ENCODE data around the gene GATB. TPM values are rescaled to one million over a fixed set of nuclear protein-coding genes. Genes with fewer than 3 reads are reported as not detected.

Gene GATB
- total RNA-seq, 5 donors from 2014 or later (not counting 1 experiment from before 2014, with no cell fraction given) = 9.6 to 15.3 (median 12.7) TPM

DNA sequence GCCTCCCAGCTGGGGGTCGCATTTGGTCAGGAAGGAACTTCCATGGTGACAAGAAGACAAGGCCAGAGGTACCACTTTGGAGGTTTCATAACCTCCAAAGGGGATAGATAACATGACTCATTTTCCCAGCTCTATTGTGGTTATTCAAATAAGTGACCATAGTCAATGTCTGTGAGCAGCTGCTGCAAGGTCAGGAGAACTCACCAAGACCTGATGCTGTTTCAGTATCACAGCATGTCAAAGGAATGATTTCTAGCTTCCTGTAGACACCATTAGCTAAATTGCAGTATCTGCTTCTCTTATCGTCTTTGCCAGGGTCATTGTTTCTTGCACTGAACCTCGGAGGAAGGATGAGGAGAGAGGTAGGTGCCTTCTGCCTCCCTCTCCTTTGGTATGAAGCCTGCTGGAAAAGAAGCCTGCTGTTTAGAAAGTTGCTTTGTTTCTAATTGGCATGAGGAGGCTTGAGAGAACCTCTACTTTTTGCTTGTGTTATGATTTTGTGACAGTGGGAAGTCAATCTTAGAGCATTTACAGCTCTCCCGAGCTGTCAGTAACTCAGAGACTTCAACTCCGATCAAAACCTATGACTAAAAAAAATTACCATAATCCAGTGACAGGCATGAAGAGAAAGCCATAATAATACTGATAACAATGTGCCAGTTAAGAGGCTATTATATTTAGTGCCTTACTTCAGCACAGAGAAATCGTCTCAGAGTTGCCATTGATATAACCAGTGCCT lies 38.0 kb upstream of the GATB start:
- ATAC-seq (replicated peaks in 1 of 4) (no peak), DNase-seq (no peak)
- no peaks in the 10 kb centered on the region for H3K9me3 ChIP-seq
- no peaks in the 10 kb centered on the region for H3K4me1 Mint-ChIP-seq
- H3K27me3 Mint-ChIP-seq = peaks cover 0 to 4% of the 10 kb centered on the region in 2 donors
- CTCF ChIA-PET = no interaction called here
- H3K4me3 Mint-ChIP-seq = no peak overlapping the region
- POLR2A ChIA-PET = no interaction called here
- no peak overlapping the region for H3K27ac ChIP-seq (ENCODE audit: low read length)
- H3K27ac Mint-ChIP-seq = no peak overlapping the region
- H3K9me3 Mint-ChIP-seq = no peaks in the 10 kb centered on the region
- no peaks in the 10 kb centered on the region for H3K4me1 ChIP-seq (ENCODE audit: control insufficient read depth in 1 of 2, extremely low read depth in 1 of 2, insufficient read depth in 2 of 2, low read length in 2 of 2)
- no peaks in the 10 kb centered on the region for H3K36me3 Mint-ChIP-seq
- H3K27me3 ChIP-seq (replicated peaks in 1 of 2; ENCODE audit: control insufficient read depth in 2 of 2, extremely low read depth in 1 of 2, insufficient read depth in 2 of 2, low read length in 1 of 2) = no peaks in the 10 kb centered on the region
- WGBS (ENCODE audit: insufficient coverage) = 80% methylated on average over 2 of the region's 6 CpGs
- H3K4me3 ChIP-seq (ENCODE audit: control insufficient read depth in 1 of 2, extremely low read depth in 1 of 2, low read length in 1 of 2) = no peak overlapping the region
- H3K36me3 ChIP-seq (ENCODE audit: control insufficient read depth in 2 of 2, extremely low read depth in 1 of 2, insufficient read depth in 1 of 2, low read length in 1 of 2) = no peaks in the 10 kb centered on the region

DNA sequence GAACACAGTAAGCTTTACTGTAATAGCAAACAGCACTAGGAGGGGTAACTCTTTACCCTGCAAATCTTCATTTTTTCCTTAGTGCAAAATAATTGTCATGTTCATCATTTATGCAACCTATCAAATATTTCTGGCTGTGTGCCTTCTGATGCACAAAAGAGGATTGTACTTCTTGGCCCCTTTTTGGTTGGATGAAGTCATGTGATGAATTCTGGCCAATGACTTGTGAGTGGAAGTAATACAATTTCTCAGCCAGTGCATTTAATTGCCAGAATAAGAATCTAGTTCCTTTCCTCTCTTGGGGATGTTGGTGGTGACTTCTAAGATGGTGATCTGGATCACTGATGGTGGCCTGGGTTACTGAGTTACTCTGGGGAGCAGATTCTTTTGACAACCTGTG lies 37.0 kb upstream of the GATB start:
- H3K36me3 Mint-ChIP-seq = no peaks in the 10 kb centered on the region
- CTCF ChIA-PET = interaction anchor here in 1 of 2 donors (0.6 kb wide), 1 partner anchor 589 kb away, joined by 5 read pairs; no protein-coding TSS in a partner anchor
- H3K4me1 Mint-ChIP-seq = no peaks in the 10 kb centered on the region
- no peak overlapping the region for H3K27ac ChIP-seq (ENCODE audit: low read length)
- H3K9me3 ChIP-seq = no peaks in the 10 kb centered on the region
- H3K9me3 Mint-ChIP-seq = no peaks in the 10 kb centered on the region
- H3K4me3 ChIP-seq (ENCODE audit: control insufficient read depth in 1 of 2, extremely low read depth in 1 of 2, low read length in 1 of 2) = no peak overlapping the region
- H3K27me3 ChIP-seq (replicated peaks in 1 of 2; ENCODE audit: control insufficient read depth in 2 of 2, extremely low read depth in 1 of 2, insufficient read depth in 2 of 2, low read length in 1 of 2) = no peaks in the 10 kb centered on the region
- ATAC-seq (replicated peaks in 1 of 4) (no peak), DNase-seq (no peak)
- H3K27ac Mint-ChIP-seq = no peak overlapping the region
- H3K27me3 Mint-ChIP-seq = peaks cover 0 to 5% of the 10 kb centered on the region in 2 donors
- H3K4me1 ChIP-seq (ENCODE audit: control insufficient read depth in 1 of 2, extremely low read depth in 1 of 2, insufficient read depth in 2 of 2, low read length in 2 of 2) = no peaks in the 10 kb centered on the region
- POLR2A ChIA-PET = no interaction called here
- no peak overlapping the region for H3K4me3 Mint-ChIP-seq
- H3K36me3 ChIP-seq (ENCODE audit: control insufficient read depth in 2 of 2, extremely low read depth in 1 of 2, insufficient read depth in 1 of 2, low read length in 1 of 2) = no peaks in the 10 kb centered on the region

DNA sequence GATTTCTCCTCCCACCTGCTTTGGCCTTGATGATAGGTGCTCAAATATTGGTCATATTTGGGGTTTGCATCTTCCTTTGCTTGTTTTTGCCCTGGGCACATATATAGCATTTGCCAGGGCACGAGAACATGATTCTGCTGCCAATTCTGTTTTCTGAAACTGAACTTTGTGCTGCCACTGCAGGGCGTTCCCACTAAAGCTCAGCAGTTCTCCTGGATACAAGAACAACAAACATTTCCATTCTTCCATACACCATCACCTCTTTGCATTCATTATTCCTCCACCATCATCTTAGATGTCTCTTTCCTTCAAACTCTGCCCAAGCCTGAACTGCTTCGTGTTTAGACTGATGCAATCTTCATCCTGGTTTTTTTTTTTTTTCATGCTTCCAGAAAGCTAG lies 36.3 kb upstream of the GATB start:
- Mint-ChIP-seq H3K36me3 (no peaks in the 10 kb centered on the region), H3K4me3 (no peak overlapping the region), H3K27me3 (peaks cover 0 to 5% of the 10 kb centered on the region in 2 donors), H3K9me3 (no peaks in the 10 kb centered on the region), H3K4me1 (no peaks in the 10 kb centered on the region), H3K27ac (no peak overlapping the region)
- CTCF ChIA-PET = no interaction called here
- WGBS (ENCODE audit: insufficient coverage) = 82% methylated on average over 3 of the region's 3 CpGs
- ATAC-seq (replicated peaks in 1 of 4) (no peak), DNase-seq (no peak)
- H3K4me3 ChIP-seq (ENCODE audit: control insufficient read depth in 1 of 2, extremely low read depth in 1 of 2, low read length in 1 of 2) = no peak overlapping the region
- no peaks in the 10 kb centered on the region for H3K9me3 ChIP-seq
- POLR2A ChIA-PET = no interaction called here
- no peaks in the 10 kb centered on the region for H3K27me3 ChIP-seq (replicated peaks in 1 of 2; ENCODE audit: control insufficient read depth in 2 of 2, extremely low read depth in 1 of 2, insufficient read depth in 2 of 2, low read length in 1 of 2)
- no peaks in the 10 kb centered on the region for H3K36me3 ChIP-seq (ENCODE audit: control insufficient read depth in 2 of 2, extremely low read depth in 1 of 2, insufficient read depth in 1 of 2, low read length in 1 of 2)
- no peak overlapping the region for H3K27ac ChIP-seq (ENCODE audit: low read length)
- H3K4me1 ChIP-seq (ENCODE audit: control insufficient read depth in 1 of 2, extremely low read depth in 1 of 2, insufficient read depth in 2 of 2, low read length in 2 of 2) = no peaks in the 10 kb centered on the region

DNA sequence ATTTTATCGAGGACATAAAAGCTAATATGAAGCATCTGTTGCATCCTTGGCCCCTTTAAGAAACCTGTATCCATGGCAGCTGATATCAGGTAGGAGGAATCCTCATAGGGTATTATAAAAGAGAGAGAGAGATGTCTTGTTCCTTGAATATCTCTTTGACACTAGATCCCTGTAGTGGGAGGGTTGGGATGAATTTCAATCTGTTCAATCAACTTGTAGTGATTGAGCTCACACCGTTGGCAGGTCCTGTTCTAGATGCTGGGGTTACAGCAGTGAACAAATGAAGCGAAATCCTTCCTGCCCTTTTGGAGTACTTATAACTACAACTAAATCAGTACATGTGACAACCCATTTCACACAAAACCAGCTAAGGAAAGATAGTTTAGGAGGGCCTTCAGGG lies 35.3 kb upstream of the GATB start:
- ChIA-PET CTCF (interaction anchor here in 1 of 2 donors (0.6 kb wide), 1 partner anchor 244 kb away, joined by 5 read pairs; no protein-coding TSS in a partner anchor), POLR2A (interaction anchor here in 1 of 2 donors (0.5 kb wide), 1 partner anchor 739 kb away, joined by 3 read pairs; no protein-coding TSS in a partner anchor)
- DNase-seq (no peak), ATAC-seq (replicated peaks in 1 of 4) (no peak)
- Histone ChIP-seq H3K27ac (ENCODE audit: low read length) (no peak overlapping the region), H3K9me3 (no peaks in the 10 kb centered on the region), H3K27me3 (replicated peaks in 1 of 2; ENCODE audit: control insufficient read depth in 2 of 2, extremely low read depth in 1 of 2, insufficient read depth in 2 of 2, low read length in 1 of 2) (no peaks in the 10 kb centered on the region), H3K36me3 (ENCODE audit: control insufficient read depth in 2 of 2, extremely low read depth in 1 of 2, insufficient read depth in 1 of 2, low read length in 1 of 2) (no peaks in the 10 kb centered on the region), H3K4me1 (ENCODE audit: control insufficient read depth in 1 of 2, extremely low read depth in 1 of 2, insufficient read depth in 2 of 2, low read length in 2 of 2) (no peaks in the 10 kb centered on the region), H3K4me3 (ENCODE audit: control insufficient read depth in 1 of 2, extremely low read depth in 1 of 2, low read length in 1 of 2) (no peak overlapping the region)
- WGBS (ENCODE audit: insufficient coverage) = 100% methylated on average over 1 of the region's 3 CpGs
- H3K4me1 Mint-ChIP-seq = no peaks in the 10 kb centered on the region
- H3K27ac Mint-ChIP-seq = no peak overlapping the region
- H3K36me3 Mint-ChIP-seq = no peaks in the 10 kb centered on the region
- peaks cover 0 to 5% of the 10 kb centered on the region in 2 donors for H3K27me3 Mint-ChIP-seq
- H3K4me3 Mint-ChIP-seq = no peak overlapping the region
- no peaks in the 10 kb centered on the region for H3K9me3 Mint-ChIP-seq

DNA sequence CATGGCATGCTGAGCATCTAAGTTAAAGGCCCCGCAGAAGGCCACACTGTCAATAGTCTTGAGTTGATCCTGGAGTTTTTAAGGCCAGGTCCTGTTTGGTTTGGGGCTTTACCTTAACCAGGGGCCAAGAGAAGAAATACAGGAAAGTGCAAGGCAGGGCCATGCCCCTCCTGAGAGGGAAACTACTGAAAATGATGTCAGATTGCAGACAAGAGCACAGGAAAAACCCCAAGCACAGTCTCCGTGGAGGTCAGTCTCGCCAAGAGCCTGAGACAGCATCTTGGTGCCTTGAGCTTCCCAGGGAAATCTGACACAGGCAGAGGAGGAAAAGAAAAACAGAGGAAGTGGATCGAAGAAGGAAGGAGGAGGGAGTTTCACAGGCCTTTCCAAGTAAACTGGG lies 32.2 kb upstream of the GATB start:
- no peak overlapping the region for H3K27ac ChIP-seq (ENCODE audit: low read length)
- Mint-ChIP-seq H3K4me1 (no peaks in the 10 kb centered on the region), H3K27ac (no peak overlapping the region), H3K27me3 (peaks cover 0 to 5% of the 10 kb centered on the region in 2 donors), H3K4me3 (no peak overlapping the region), H3K36me3 (no peaks in the 10 kb centered on the region), H3K9me3 (no peaks in the 10 kb centered on the region)
- no peaks in the 10 kb centered on the region for H3K9me3 ChIP-seq
- 65% methylated on average over 4 of the region's 4 CpGs for WGBS (ENCODE audit: insufficient coverage)
- peaks cover 0 to 2% of the 10 kb centered on the region in 2 experiments for H3K27me3 ChIP-seq (replicated peaks in 1 of 2; ENCODE audit: control insufficient read depth in 2 of 2, extremely low read depth in 1 of 2, insufficient read depth in 2 of 2, low read length in 1 of 2)
- no peak overlapping the region for H3K4me3 ChIP-seq (ENCODE audit: control insufficient read depth in 1 of 2, extremely low read depth in 1 of 2, low read length in 1 of 2)
- no peaks in the 10 kb centered on the region for H3K36me3 ChIP-seq (ENCODE audit: control insufficient read depth in 2 of 2, extremely low read depth in 1 of 2, insufficient read depth in 1 of 2, low read length in 1 of 2)
- DNase-seq (no peak), ATAC-seq (replicated peaks in 1 of 4) (no peak)
- ChIA-PET POLR2A (no interaction called here), CTCF (interaction anchor here (0.7 to 2.0 kb wide), 3 partner anchors 9 to 11 kb away, joined by 4 to 11 read pairs (median 11); no protein-coding TSS in a partner anchor)
- H3K4me1 ChIP-seq (ENCODE audit: control insufficient read depth in 1 of 2, extremely low read depth in 1 of 2, insufficient read depth in 2 of 2, low read length in 2 of 2) = no peaks in the 10 kb centered on the region

DNA sequence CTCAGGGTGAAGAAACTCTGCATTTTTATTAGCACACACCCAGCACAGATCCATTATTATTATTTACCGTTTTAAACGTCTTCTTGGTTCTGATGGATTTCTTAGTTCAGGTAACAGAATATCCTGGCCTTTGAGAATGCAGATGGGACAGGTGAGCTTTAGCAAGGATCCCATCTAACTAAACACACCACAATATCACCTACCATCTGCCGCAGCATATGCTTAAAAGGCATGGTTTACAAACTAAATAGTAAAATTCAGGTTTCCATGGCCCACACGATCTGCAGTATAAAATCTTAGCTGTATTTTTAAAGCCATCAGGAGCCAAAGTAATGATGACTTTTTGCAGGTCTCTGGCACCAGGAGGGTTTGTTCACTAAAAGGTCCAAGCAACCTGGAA lies 31.7 kb upstream of the GATB start:
- Histone ChIP-seq H3K27me3 (replicated peaks in 1 of 2; ENCODE audit: control insufficient read depth in 2 of 2, extremely low read depth in 1 of 2, insufficient read depth in 2 of 2, low read length in 1 of 2) (peaks cover 0 to 2% of the 10 kb centered on the region in 2 experiments), H3K4me1 (ENCODE audit: control insufficient read depth in 1 of 2, extremely low read depth in 1 of 2, insufficient read depth in 2 of 2, low read length in 2 of 2) (no peaks in the 10 kb centered on the region), H3K9me3 (no peaks in the 10 kb centered on the region), H3K36me3 (ENCODE audit: control insufficient read depth in 2 of 2, extremely low read depth in 1 of 2, insufficient read depth in 1 of 2, low read length in 1 of 2) (no peaks in the 10 kb centered on the region), H3K4me3 (ENCODE audit: control insufficient read depth in 1 of 2, extremely low read depth in 1 of 2, low read length in 1 of 2) (no peak overlapping the region), H3K27ac (ENCODE audit: low read length) (no peak overlapping the region)
- POLR2A ChIA-PET = no interaction called here
- H3K4me3 Mint-ChIP-seq = no peak overlapping the region
- no peak overlapping the region for H3K27ac Mint-ChIP-seq
- DNase-seq (no peak), ATAC-seq (replicated peaks in 1 of 4) (no peak)
- no peaks in the 10 kb centered on the region for H3K4me1 Mint-ChIP-seq
- H3K27me3 Mint-ChIP-seq = peaks cover 0 to 5% of the 10 kb centered on the region in 2 donors
- WGBS (ENCODE audit: insufficient coverage) = no CpG with 5 or more reads among the region's 4 CpGs
- no peaks in the 10 kb centered on the region for H3K36me3 Mint-ChIP-seq
- CTCF ChIA-PET = interaction anchor here in 1 of 2 donors (2.0 kb wide), 1 partner anchor 10 kb away, joined by 11 read pairs; no protein-coding TSS in a partner anchor
- no peaks in the 10 kb centered on the region for H3K9me3 Mint-ChIP-seq

All from T-cell (primary cell).